GM12878 (cell line): ENCODE data around the gene SYCN. TPM values are rescaled to one million over a fixed set of nuclear protein-coding genes. Genes with fewer than 3 reads are reported as not detected.

ENCODE experiments used
- ATAC-seq: fragments of 200-7000 bp; cut with Tn5 transposase; 3 replicates; pipeline ENCODE4 v1.9.1; 2020; ENCODE audit warnings: mild to moderate bottlenecking, moderate library complexity
- BruUV-seq: library from RNA; stranded (reverse); fragments of 400-500 nt; replicated peaks from 2 replicates; lab custom pipeline; 2021; lab: Mats Ljungman, UMichigan
- CTCF ChIA-PET: fragments of 300-600 bp; sonication (Branson Sonifier 250); formaldehyde crosslinking; extraction: SDS; loops from one replicate; lab custom pipeline; 2021; ENCODE audit warnings: inconsistent platforms; lab: Yijun Ruan, JAX
- POLR2A ChIA-PET: fragments of 350-600 bp; formaldehyde crosslinking; extraction: SDS; loops from one replicate; lab custom pipeline; 2021; ENCODE audit warnings: inconsistent platforms; lab: Charles Lee
- RAD21 ChIA-PET: fragments of 300-600 bp; sonication (Branson Sonifier 250); formaldehyde crosslinking; loops from one replicate; lab custom pipeline; 2023; ENCODE audit warnings: antibody characterized with exemption; ENCODE audit not compliant: unreplicated experiment; lab: Charles Lee
- SMC1A ChIA-PET: fragments of 300-600 bp; sonication (Branson Sonifier 250); formaldehyde crosslinking; loops from one replicate; lab custom pipeline; 2023; ENCODE audit not compliant: unreplicated experiment, uncharacterized antibody; lab: Charles Lee
- DNase-seq: peaks from one replicate; pipeline ENCODE4 v3.0.0-alpha.2; 2011; ENCODE audit warnings: low read depth, low spot score
- FAIRE-seq: peaks from 3 replicates; lab custom pipeline; 2011; peaks lifted over from hg19 to GRCh38; lab: Jason Lieb, UNC
- H2AFZ ChIP-seq: 2 replicates; pipeline ENCODE4 v1.6.0; 2011; ENCODE audit warnings: low read depth, low read length, control low read depth; ENCODE audit not compliant: control insufficient read depth
- H3K27ac ChIP-seq: 2 replicates; pipeline ENCODE4 v1.5.1; 2011; ENCODE audit warnings: control low read depth; ENCODE audit not compliant: control insufficient read depth, insufficient read depth
- H3K27me3 ChIP-seq, 2 experiments: replicated peaks in 1 of 2; 2 replicates each; pipeline versions ENCODE4 v1.6.0 to v1.6.1; 2011; ENCODE audit warnings: low read length in 1 of 2; ENCODE audit not compliant: control insufficient read depth in 2 of 2, insufficient read depth in 2 of 2
- H3K36me3 ChIP-seq, 2 experiments: 2 replicates each; pipeline ENCODE4 v1.5.1; 2011; ENCODE audit warnings: low read length in 1 of 2; ENCODE audit not compliant: control insufficient read depth in 2 of 2, insufficient read depth in 2 of 2
- H3K4me1 ChIP-seq: 2 replicates; pipeline ENCODE4 v1.6.1; 2011; ENCODE audit warnings: mild to moderate bottlenecking, low read length, moderate library complexity, mixed read lengths; ENCODE audit not compliant: control insufficient read depth, insufficient read depth
- H3K4me2 ChIP-seq: 2 replicates; pipeline ENCODE4 v1.6.0; 2011; ENCODE audit warnings: control low read depth; ENCODE audit not compliant: control insufficient read depth, insufficient read depth
- H3K4me3 ChIP-seq: fragments of 200-600 bp; sonication (generic); 2 replicates; pipeline ENCODE4 v1.5.1; 2016
- H3K79me2 ChIP-seq: 2 replicates; pipeline ENCODE4 v1.6.0; 2011; ENCODE audit warnings: low read length; ENCODE audit not compliant: control insufficient read depth, insufficient read depth
- H3K9ac ChIP-seq: 2 replicates; pipeline ENCODE4 v1.8.0; 2011; ENCODE audit warnings: low read length, control low read depth, mixed read lengths; ENCODE audit not compliant: control insufficient read depth, insufficient read depth
- H3K9me3 ChIP-seq: replicated peaks from 3 replicates; pipeline ENCODE4 v1.5.1; 2011; ENCODE audit warnings: mild to moderate bottlenecking, low read length; ENCODE audit not compliant: control insufficient read depth, insufficient read depth
- H4K20me1 ChIP-seq: 2 replicates; pipeline ENCODE4 v1.6.0; 2011; ENCODE audit not compliant: control insufficient read depth, insufficient read depth
- ETV6 ChIP-seq, 2 experiments: fragments of 450-650 bp in 1 of 2; IDR thresholded peaks in 1 of 2; conservative IDR thresholded peaks in 1 of 2; 2 replicates each; pipeline ENCODE4 v1.6.1; 2014; ENCODE audit warnings: antibody characterized with exemption in 1 of 2, borderline replicate concordance in 1 of 2, low read depth in 1 of 2, mild to moderate bottlenecking in 1 of 2, moderate library complexity in 1 of 2
- WRNIP1 ChIP-seq: IDR thresholded peaks from 2 replicates; pipeline ENCODE4 v1.6.1; 2011; ENCODE audit warnings: low read depth, low read length, improper control_type of control experiment, borderline replicate concordance
- ZBED1 ChIP-seq: IDR thresholded peaks from 2 replicates; pipeline ENCODE4 v1.6.1; 2016; ENCODE audit warnings: borderline replicate concordance
- WGBS: methylation state at CpG from one replicate; pipeline ENCODE4 v1.1.6; 2016; ENCODE audit warnings: low lambda C conversion rate; ENCODE audit not compliant: insufficient replicate concordance, insufficient coverage; ENCODE audit errors: missing lambda C conversion rate; 5-methylcytosine and 5-hydroxymethylcytosine counted together
- in situ Hi-C: fragments of 300-500 bp; cut with MboI; formaldehyde crosslinking; loops from 9 replicates; pipeline ENCODE4 v1.14.3; 2018; ENCODE audit warnings: mixed read lengths
- intact Hi-C: fragments of 100-400 bp; cut with micrococcal nuclease; formaldehyde crosslinking; loops from one replicate; pipeline ENCODE4 v1.14.2; 2022; ENCODE audit not compliant: unreplicated experiment
- polyA plus RNA-seq, 11 experiments: library from polyadenylated mRNA; depleted of rRNA in 4 of 11; unstranded in 6 of 11; stranded (reverse) in 5 of 11; fragments of >200 nt; fragmentation: Nextera tagmentation in 4 of 11; fragmentation: Illumina TruSeq in 1 of 11; extraction: Ambion mirVana in 4 of 11; extraction: Trizol in 1 of 11; gene quantifications; 1 replicate in 1 of 11; 2 replicates in 10 of 11; pipeline versions ENCODE4 v1.2.1 to v1.2.3, GENCODE V29; 2011 to 2016; ENCODE audit warnings: inconsistent platforms in 2 of 11, missing spikeins in 2 of 11, low read depth in 1 of 11
- total RNA-seq, 4 experiments: library from RNA; depleted of rRNA in 3 of 4; stranded (reverse); fragments of >200 nt in 3 of 4; fragmentation: Illumina TruSeq in 1 of 4; extraction: Trizol in 1 of 4; gene quantifications; 2 replicates each; pipeline versions ENCODE4 v1.2.1 to v1.2.3, GENCODE V29; 2013 to 2021
- TF ChIP-seq, protein P1 (sequence below): IDR thresholded peaks from 2 replicates; pipeline ENCODE4 v1.6.1; 2012; ENCODE audit warnings: improper control_type of control experiment, low read depth, low read length; ENCODE audit not compliant: insufficient replicate concordance

Gene SYCN
- total and polyA plus RNA-seq, 10 of the 15 experiments (the other 5 are each of a cell fraction or from before 2014, with no cell fraction given): 0.54 TPM; not detected in 9

GRCh38 chr19:39160889-39161672 lies 43.0 kb downstream of the SYCN start:
- H3K4me1 ChIP-seq: no peaks in the 10 kb centered on the region
- in situ Hi-C loops: no loop called here
- no TSS peak for BruUV-seq
- H3K4me3 ChIP-seq: no peak overlapping the region
- no peak overlapping the region for H3K27ac ChIP-seq
- RAD21 ChIA-PET: no interaction called here
- H4K20me1 ChIP-seq: no peaks in the 10 kb centered on the region
- 84% methylated on average over 21 of the region's 21 CpGs for WGBS
- FAIRE-seq: no peak
- H3K9ac ChIP-seq: no peak overlapping the region
- no peaks in the 10 kb centered on the region; a peak in 1 of 4 replicates for H3K36me3 ChIP-seq
- no peak for DNase-seq
- POLR2A ChIA-PET: no interaction called here
- H3K4me2 ChIP-seq: no peak overlapping the region
- no peak for ATAC-seq
- CTCF ChIA-PET: no interaction called here
- no peaks in the 10 kb centered on the region for H3K9me3 ChIP-seq
- no peak for TF ChIP-seq ETV6 (conservative IDR thresholded peaks at IDR 0.05 in 1 of 2, IDR thresholded peaks at IDR 0.05 in 1 of 2; ENCODE audit: borderline replicate concordance in 1 of 2, low read depth in 1 of 2)
- TF ChIP-seq ZBED1: no peak
- no peak for TF ChIP-seq WRNIP1
- TF ChIP-seq, protein P1, sequence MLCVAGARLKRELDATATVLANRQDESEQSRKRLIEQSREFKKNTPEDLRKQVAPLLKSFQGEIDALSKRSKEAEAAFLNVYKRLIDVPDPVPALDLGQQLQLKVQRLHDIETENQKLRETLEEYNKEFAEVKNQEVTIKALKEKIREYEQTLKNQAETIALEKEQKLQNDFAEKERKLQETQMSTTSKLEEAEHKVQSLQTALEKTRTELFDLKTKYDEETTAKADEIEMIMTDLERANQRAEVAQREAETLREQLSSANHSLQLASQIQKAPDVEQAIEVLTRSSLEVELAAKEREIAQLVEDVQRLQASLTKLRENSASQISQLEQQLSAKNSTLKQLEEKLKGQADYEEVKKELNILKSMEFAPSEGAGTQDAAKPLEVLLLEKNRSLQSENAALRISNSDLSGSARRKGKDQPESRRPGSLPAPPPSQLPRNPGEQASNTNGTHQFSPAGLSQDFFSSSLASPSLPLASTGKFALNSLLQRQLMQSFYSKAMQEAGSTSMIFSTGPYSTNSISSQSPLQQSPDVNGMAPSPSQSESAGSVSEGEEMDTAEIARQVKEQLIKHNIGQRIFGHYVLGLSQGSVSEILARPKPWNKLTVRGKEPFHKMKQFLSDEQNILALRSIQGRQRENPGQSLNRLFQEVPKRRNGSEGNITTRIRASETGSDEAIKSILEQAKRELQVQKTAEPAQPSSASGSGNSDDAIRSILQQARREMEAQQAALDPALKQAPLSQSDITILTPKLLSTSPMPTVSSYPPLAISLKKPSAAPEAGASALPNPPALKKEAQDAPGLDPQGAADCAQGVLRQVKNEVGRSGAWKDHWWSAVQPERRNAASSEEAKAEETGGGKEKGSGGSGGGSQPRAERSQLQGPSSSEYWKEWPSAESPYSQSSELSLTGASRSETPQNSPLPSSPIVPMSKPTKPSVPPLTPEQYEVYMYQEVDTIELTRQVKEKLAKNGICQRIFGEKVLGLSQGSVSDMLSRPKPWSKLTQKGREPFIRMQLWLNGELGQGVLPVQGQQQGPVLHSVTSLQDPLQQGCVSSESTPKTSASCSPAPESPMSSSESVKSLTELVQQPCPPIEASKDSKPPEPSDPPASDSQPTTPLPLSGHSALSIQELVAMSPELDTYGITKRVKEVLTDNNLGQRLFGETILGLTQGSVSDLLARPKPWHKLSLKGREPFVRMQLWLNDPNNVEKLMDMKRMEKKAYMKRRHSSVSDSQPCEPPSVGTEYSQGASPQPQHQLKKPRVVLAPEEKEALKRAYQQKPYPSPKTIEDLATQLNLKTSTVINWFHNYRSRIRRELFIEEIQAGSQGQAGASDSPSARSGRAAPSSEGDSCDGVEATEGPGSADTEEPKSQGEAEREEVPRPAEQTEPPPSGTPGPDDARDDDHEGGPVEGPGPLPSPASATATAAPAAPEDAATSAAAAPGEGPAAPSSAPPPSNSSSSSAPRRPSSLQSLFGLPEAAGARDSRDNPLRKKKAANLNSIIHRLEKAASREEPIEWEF: no peak
- intact Hi-C loops: no loop called here
- no peaks in the 10 kb centered on the region for H3K79me2 ChIP-seq
- no peak overlapping the region for H2AFZ ChIP-seq
- no peaks in the 10 kb centered on the region for H3K27me3 ChIP-seq
- SMC1A ChIA-PET: no interaction called here
